DND-41 (cell line): ENCODE data around the gene ADAMTS19.

Source experiments
- ATAC-seq: fragments of 200-7000 bp; cut with Tn5 transposase; 3 replicates; pipeline ENCODE4 v1.9.1; 2021; ENCODE audit warnings: low read depth; ENCODE audit not compliant: insufficient read depth
- DNase-seq: peaks from one replicate; pipeline ENCODE4 v3.0.0-alpha.2; 2020
- H2AFZ ChIP-seq: 2 replicates; pipeline ENCODE4 v1.6.0; 2012; ENCODE audit warnings: low read depth, low read length
- H3K27ac ChIP-seq: 2 replicates; pipeline ENCODE4 v1.5.1; 2012; ENCODE audit warnings: low read length, inconsistent platforms
- H3K27me3 ChIP-seq: fragments of 200-600 bp; sonication (generic); 2 replicates; pipeline ENCODE4 v1.6.0; 2012; ENCODE audit warnings: low read length, mild to moderate bottlenecking, inconsistent platforms; ENCODE audit not compliant: insufficient read depth, poor library complexity
- H3K36me3 ChIP-seq: 2 replicates; pipeline ENCODE4 v1.5.1; 2012; ENCODE audit warnings: low read length, inconsistent platforms; ENCODE audit not compliant: insufficient read depth
- H3K4me1 ChIP-seq: 2 replicates; pipeline ENCODE4 v1.5.1; 2012; ENCODE audit warnings: mild to moderate bottlenecking, low read length; ENCODE audit not compliant: insufficient read depth
- H3K4me2 ChIP-seq: 2 replicates; pipeline ENCODE4 v1.6.0; 2012; ENCODE audit warnings: mild to moderate bottlenecking, moderate library complexity, low read length, inconsistent platforms; ENCODE audit not compliant: insufficient read depth
- H3K4me3 ChIP-seq, 2 experiments: fragments of 200-600 bp in 1 of 2; shearing (Covaris generic) in 1 of 2; 2 replicates each; pipeline ENCODE4 v1.5.1; 2012 to 2016; ENCODE audit warnings: inconsistent platforms in 2 of 2, low read length in 2 of 2, mild to moderate bottlenecking in 2 of 2, low read depth in 1 of 2, moderate library complexity in 1 of 2
- H3K79me2 ChIP-seq: 2 replicates; pipeline ENCODE4 v1.6.0; 2012; ENCODE audit warnings: low read length, inconsistent platforms; ENCODE audit not compliant: insufficient read depth
- H3K9ac ChIP-seq: 2 replicates; pipeline ENCODE4 v1.6.0; 2012; ENCODE audit warnings: low read depth, mild to moderate bottlenecking, inconsistent platforms, low read length, moderate library complexity
- H3K9me3 ChIP-seq: 2 replicates; pipeline ENCODE4 v1.5.1; 2012; ENCODE audit warnings: low read length, moderate library complexity, mild to moderate bottlenecking, inconsistent platforms; ENCODE audit not compliant: insufficient read depth, severe bottlenecking
- H4K20me1 ChIP-seq: 2 replicates; pipeline ENCODE4 v1.6.0; 2012; ENCODE audit warnings: low read length; ENCODE audit not compliant: insufficient read depth
- CTCF ChIP-seq: IDR thresholded peaks from 2 replicates; pipeline ENCODE4 v1.5.1; 2012; ENCODE audit warnings: borderline replicate concordance, low read length, moderate library complexity, mild to moderate bottlenecking; ENCODE audit not compliant: poor library complexity, severe bottlenecking; ENCODE audit errors: extremely low read depth
- EZH2 ChIP-seq: IDR thresholded peaks from 3 replicates; pipeline ENCODE4 v1.6.1; 2012; ENCODE audit warnings: borderline replicate concordance, low read depth, mild to moderate bottlenecking, moderate library complexity, low read length, inconsistent platforms; ENCODE audit not compliant: severe bottlenecking

ADAMTS19 gene

DNA sequence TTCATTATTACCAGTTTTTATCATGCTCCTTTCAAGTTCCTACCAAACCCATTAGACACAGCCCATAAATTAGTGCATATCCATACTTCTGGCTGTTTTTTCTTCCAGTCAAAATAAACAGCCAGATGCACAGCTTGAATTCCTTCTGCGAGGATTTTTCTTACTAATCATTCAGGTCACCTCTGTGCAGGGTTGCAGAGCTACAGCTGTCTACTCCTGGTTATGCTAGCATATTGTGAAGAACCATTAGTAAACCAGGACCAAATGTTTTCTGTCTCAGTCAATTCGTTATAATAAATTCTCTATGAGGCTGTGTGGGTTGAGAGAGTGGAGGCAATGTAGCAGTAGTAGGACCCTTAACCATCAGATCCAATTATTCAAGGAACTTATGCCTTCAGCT, 279.7 kb downstream of the ADAMTS19 start:
- Histone ChIP-seq H3K27me3 (no peaks in the 10 kb centered on the region), H3K27ac (no peak overlapping the region), H3K4me1 (no peaks in the 10 kb centered on the region), H2AFZ (no peak overlapping the region), H3K79me2 (no peaks in the 10 kb centered on the region), H3K4me2 (no peak overlapping the region), H3K36me3 (no peaks in the 10 kb centered on the region), H3K9ac (no peak overlapping the region), H3K9me3 (no peaks in the 10 kb centered on the region), H4K20me1 (no peaks in the 10 kb centered on the region), H3K4me3 (no peak overlapping the region)
- ATAC-seq (no peak), DNase-seq (no peak)
- no peak for TF ChIP-seq EZH2
- no peak for TF ChIP-seq CTCF

- no peak for TF ChIP-seq EZH2
- TF ChIP-seq CTCF = no peak
- Histone ChIP-seq H3K36me3 (no peaks in the 10 kb centered on the region), H3K4me3 (no peak overlapping the region), H4K20me1 (no peaks in the 10 kb centered on the region), H3K27ac (no peak overlapping the region), H3K9me3 (no peaks in the 10 kb centered on the region), H3K27me3 (no peaks in the 10 kb centered on the region), H2AFZ (no peak overlapping the region), H3K79me2 (no peaks in the 10 kb centered on the region), H3K4me2 (no peak overlapping the region), H3K9ac (no peak overlapping the region), H3K4me1 (no peaks in the 10 kb centered on the region)
- no peak for DNase-seq
- no peak for ATAC-seq
Measured at GRCh38 chr5:129743541-129744187, 283.6 kb downstream of the ADAMTS19 start.

DNA sequence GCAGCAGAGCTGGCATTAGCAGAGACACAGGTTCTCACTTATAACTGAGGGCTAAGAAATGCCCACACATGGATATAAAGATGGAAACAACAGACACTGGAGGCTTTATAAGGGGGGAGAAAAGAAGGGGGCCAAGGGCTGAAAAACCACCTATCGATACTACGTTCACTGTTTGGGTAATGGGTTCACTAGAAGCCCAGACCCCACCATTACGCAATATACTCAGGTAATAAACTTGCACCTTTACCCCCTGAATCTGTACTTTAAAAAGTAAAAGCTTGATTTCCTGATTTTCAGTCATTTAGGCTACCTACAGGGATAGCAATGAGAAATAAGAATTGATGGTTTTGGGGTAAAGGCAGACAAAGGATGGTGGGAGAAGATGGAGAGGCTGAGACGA, 285.9 kb downstream of the ADAMTS19 start:
- ATAC-seq (no peak), DNase-seq (no peak)
- no peaks in the 10 kb centered on the region for H3K9me3 ChIP-seq
- no peaks in the 10 kb centered on the region for H3K79me2 ChIP-seq
- H3K27me3 ChIP-seq = no peaks in the 10 kb centered on the region
- TF ChIP-seq CTCF = no peak
- TF ChIP-seq EZH2 = no peak
- no peaks in the 10 kb centered on the region for H4K20me1 ChIP-seq
- no peak overlapping the region for H2AFZ ChIP-seq
- no peaks in the 10 kb centered on the region for H3K4me1 ChIP-seq
- no peak overlapping the region for H3K27ac ChIP-seq
- H3K4me2 ChIP-seq = no peak overlapping the region
- no peaks in the 10 kb centered on the region for H3K36me3 ChIP-seq
- no peak overlapping the region for H3K9ac ChIP-seq
- H3K4me3 ChIP-seq = no peak overlapping the region
